Naive thymus-derived CD4-positive, alpha-beta T cell (primary cell): ENCODE results near the gene GLS. TPM values are rescaled to one million over a fixed set of nuclear protein-coding genes. Genes with fewer than 3 reads are reported as not detected.
"Not testable (repeated sequence)": the region's sequence is repeated elsewhere in the genome, so short reads cannot be mapped to it uniquely, and the experiment has no call there.

Source experiments
- ATAC-seq: fragments of 150-1000 bp; cut with Tn5 transposase; 2 replicates; pipeline ENCODE4 v1.10.0; 2021; ENCODE audit warnings: mild to moderate bottlenecking, moderate library complexity
- CTCF ChIA-PET: fragments of 350-600 bp; sonication (Branson Sonifier 250); formaldehyde crosslinking; loops from one replicate; lab custom pipeline; 2021; ENCODE audit warnings: antibody characterized with exemption; lab: Charles Lee
- POLR2A ChIA-PET: fragments of 350-600 bp; sonication (Branson Sonifier 250); formaldehyde crosslinking; loops from one replicate; lab custom pipeline; 2021; ENCODE audit warnings: antibody characterized with exemption, inconsistent platforms; lab: Charles Lee
- DNase-seq, 9 donors: peaks; one replicate each; pipeline versions ENCODE4 v3.0.0 to v3.0.0-alpha.2; 2020 to 2022; ENCODE audit warnings: mixed read lengths in 1 of 9
- H3K27ac ChIP-seq: one replicate; pipeline ENCODE4 v1.7.0; 2013; ENCODE audit warnings: mild to moderate bottlenecking, low read depth, low read length, moderate library complexity
- H3K27me3 ChIP-seq, 2 donors: one replicate each; pipeline ENCODE4 v1.7.0; 2013; ENCODE audit warnings: low read length in 2 of 2, mild to moderate bottlenecking in 2 of 2, moderate library complexity in 2 of 2; ENCODE audit not compliant: control insufficient read depth in 2 of 2, insufficient read depth in 2 of 2
- H3K36me3 ChIP-seq, 3 experiments: 1 replicate in 2 of 3; 2 replicates in 1 of 3; pipeline ENCODE4 v1.7.0; 2013; ENCODE audit warnings: low read length in 3 of 3, mild to moderate bottlenecking in 3 of 3, moderate library complexity in 1 of 3; ENCODE audit not compliant: insufficient read depth in 3 of 3, control insufficient read depth in 2 of 3
- H3K4me1 ChIP-seq, 2 donors: one replicate each; pipeline ENCODE4 v1.7.0; 2013; ENCODE audit warnings: low read length in 2 of 2, mild to moderate bottlenecking in 2 of 2, moderate library complexity in 1 of 2; ENCODE audit not compliant: control insufficient read depth in 2 of 2, insufficient read depth in 2 of 2
- H3K4me3 ChIP-seq: 2 replicates; pipeline ENCODE4 v1.7.0; 2013; ENCODE audit warnings: mild to moderate bottlenecking, low read length
- H3K9me3 ChIP-seq, 3 experiments: 1 replicate in 2 of 3; 2 replicates in 1 of 3; pipeline ENCODE4 v1.7.0; 2013; ENCODE audit warnings: low read length in 3 of 3; ENCODE audit not compliant: control insufficient read depth in 2 of 3
- H3K27ac Mint-ChIP-seq, 9 donors: one replicate each; pipeline ENCODE4 v1.8.0; 2020 to 2022; ENCODE audit warnings: mixed read lengths in 9 of 9, mild to moderate bottlenecking in 8 of 9, moderate library complexity in 5 of 9, inconsistent platforms in 2 of 9
- H3K27me3 Mint-ChIP-seq, 5 donors: one replicate each; pipeline ENCODE4 v1.8.0; 2021 to 2022; ENCODE audit warnings: mixed read lengths in 5 of 5, mild to moderate bottlenecking in 1 of 5
- H3K36me3 Mint-ChIP-seq, 5 donors: one replicate each; pipeline ENCODE4 v1.8.0; 2020 to 2022; ENCODE audit warnings: mixed read lengths in 5 of 5, mild to moderate bottlenecking in 3 of 5, inconsistent platforms in 1 of 5
- H3K4me1 Mint-ChIP-seq, 7 donors: one replicate each; pipeline ENCODE4 v1.8.0; 2020 to 2022; ENCODE audit warnings: mixed read lengths in 7 of 7, mild to moderate bottlenecking in 3 of 7, inconsistent platforms in 1 of 7
- H3K4me3 Mint-ChIP-seq, 10 donors: one replicate each; pipeline ENCODE4 v1.8.0; 2020 to 2022; ENCODE audit warnings: mild to moderate bottlenecking in 10 of 10, mixed read lengths in 10 of 10, moderate library complexity in 6 of 10, inconsistent platforms in 2 of 10
- H3K9me3 Mint-ChIP-seq, 11 donors: one replicate each; pipeline ENCODE4 v1.8.0; 2020 to 2022; ENCODE audit warnings: mixed read lengths in 11 of 11, mild to moderate bottlenecking in 4 of 11, inconsistent platforms in 1 of 11, moderate library complexity in 1 of 11
- intact Hi-C, 2 donors: fragments of 100-400 bp; cut with micrococcal nuclease; formaldehyde crosslinking; loops; one replicate each; pipeline ENCODE4 v1.15.1; 2023
- polyA plus RNA-seq, 2 donors: library from polyadenylated mRNA; unstranded; fragments of 300-500 nt; fragmentation: Illumina TruSeq; gene quantifications; one replicate each; pipeline ENCODE4 v1.2.3, GENCODE V29; 2021
- total RNA-seq, 6 experiments: library from RNA in 5 of 6; stranded (reverse) in 5 of 6; gene quantifications; 1 replicate in 5 of 6; 2 replicates in 1 of 6; pipeline ENCODE4 v1.2.3 and lab custom pipeline; 2021 to 2026

The GLS gene
- total and polyA plus RNA-seq, 7 experiments from 2014 or later = 34.6 to 234 (median 189) TPM

DNA sequence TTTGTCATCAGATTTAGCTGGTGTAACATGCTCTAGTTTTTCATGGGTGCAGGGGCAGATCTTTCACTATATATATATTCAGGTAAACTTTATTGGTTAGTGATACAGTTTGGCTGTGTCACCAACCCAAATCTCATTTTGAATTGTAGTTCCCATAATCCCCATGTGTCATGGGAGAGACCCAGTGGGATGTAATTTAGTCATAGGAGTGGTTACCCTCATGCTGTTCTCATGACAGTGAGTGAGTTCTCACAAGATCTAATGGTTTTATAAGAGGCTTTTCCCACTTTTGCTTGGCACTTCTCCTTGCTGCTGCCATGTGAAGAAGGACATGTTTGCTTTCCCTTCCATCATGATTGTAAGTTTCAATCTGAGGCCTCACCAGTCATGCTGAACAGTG, 18.5 kb upstream of the GLS start:
- H3K27ac ChIP-seq, H3K27me3 ChIP-seq, H3K36me3 ChIP-seq, intact Hi-C loops, H3K9me3 ChIP-seq, H3K9me3 Mint-ChIP-seq, ATAC-seq, H3K4me3 ChIP-seq, CTCF ChIA-PET, DNase-seq, H3K4me3 Mint-ChIP-seq, H3K27me3 Mint-ChIP-seq: not testable (repeated sequence)
- POLR2A ChIA-PET = interaction anchor here (1.0 to 6.1 kb wide), 6 partner anchors 8 to 52 kb away, joined by 3 to 57 read pairs (median 4); partner anchors contain the start of gene GLS
- Mint-ChIP-seq H3K36me3 (peaks cover 0 to 22% (median 11%) of the 10 kb centered on the region in 5 donors), H3K4me1 (peaks cover 4 to 33% (median 27%) of the 10 kb centered on the region in 7 donors), H3K27ac (peak overlapping the region in 2 of 9 donors; percentile 45 to 72)
- peaks cover 0 to 13% of the 10 kb centered on the region in 2 donors for H3K4me1 ChIP-seq

DNA sequence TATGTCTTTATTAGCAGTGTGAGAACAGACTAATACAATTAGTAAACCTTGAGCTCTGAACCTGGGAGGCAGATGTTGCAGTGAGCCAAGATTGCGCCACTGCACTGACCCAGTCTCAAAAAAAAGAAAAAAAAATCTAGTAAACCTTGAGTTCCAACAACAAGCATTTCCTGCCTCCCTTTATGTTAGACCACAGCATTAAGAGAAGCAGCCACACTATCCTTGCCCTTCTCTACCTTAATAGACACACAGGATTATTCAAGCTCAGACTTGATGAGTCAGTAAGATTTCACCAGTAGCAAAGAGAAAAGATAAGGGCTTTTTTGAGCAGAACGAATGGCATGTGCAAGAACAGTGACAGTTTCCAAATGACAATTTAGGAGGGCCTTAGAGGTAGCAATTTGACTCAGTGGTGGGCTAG, 18.0 kb upstream of the GLS start:
- peaks cover 0 to 7% (median 0%) of the 10 kb centered on the region in 5 donors for H3K27me3 Mint-ChIP-seq
- intact Hi-C loops = no loop called here
- ChIA-PET CTCF (interaction anchor here (0.6 to 1.4 kb wide), 2 partner anchors 13 to 225 kb away, joined by 4 to 5 read pairs; no protein-coding TSS in a partner anchor), POLR2A (interaction anchor here (0.8 to 6.1 kb wide), 7 partner anchors 9 to 51 kb away, joined by 3 to 57 read pairs (median 4); partner anchors contain the start of gene GLS)
- peak overlapping the region in 3 of 9 donors; percentile 45 to 72 (median 53) for H3K27ac Mint-ChIP-seq
- no peak overlapping the region for H3K4me3 ChIP-seq
- H3K36me3 ChIP-seq = no peaks in the 10 kb centered on the region
- peaks cover 0 to 10% (median 0%) of the 10 kb centered on the region in 11 donors for H3K9me3 Mint-ChIP-seq
- H3K4me1 ChIP-seq = peaks cover 0 to 13% of the 10 kb centered on the region in 2 donors
- H3K4me1 Mint-ChIP-seq = peaks cover 4 to 33% (median 27%) of the 10 kb centered on the region in 7 donors
- H3K4me3 Mint-ChIP-seq = peak overlapping the region in 1 of 10 donors; percentile 48
- no peaks in the 10 kb centered on the region for H3K27me3 ChIP-seq
- no peak overlapping the region for H3K27ac ChIP-seq
- H3K36me3 Mint-ChIP-seq = peaks cover 0 to 25% (median 11%) of the 10 kb centered on the region in 5 donors
- DNase-seq (no peak), ATAC-seq (no peak)
- H3K9me3 ChIP-seq = peaks cover 0 to under 1% (median 0%) of the 10 kb centered on the region in 3 experiments

DNA sequence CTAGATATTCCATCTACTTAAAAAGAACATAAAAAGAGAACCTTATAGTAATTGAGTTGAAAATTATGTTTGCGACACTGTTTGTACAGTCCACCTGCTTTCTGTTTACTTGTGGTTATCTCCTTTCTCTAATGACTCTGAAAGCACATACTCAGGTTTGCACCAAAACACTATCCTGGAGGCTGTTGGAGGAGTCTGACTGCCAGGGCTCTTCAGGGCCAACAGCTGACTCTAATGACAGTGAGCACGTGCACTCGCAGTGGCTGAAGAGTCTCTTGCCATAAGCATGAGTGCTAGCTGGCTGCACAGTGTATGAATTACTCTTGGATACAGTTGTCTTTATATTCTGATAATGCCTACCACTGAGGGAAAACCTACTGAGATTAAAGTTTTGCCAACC, 16.7 kb upstream of the GLS start:
- H3K36me3 ChIP-seq = no peaks in the 10 kb centered on the region
- intact Hi-C loops = loop anchor here in 1 of 2 donors (1.0 kb wide), 1 partner anchor 12 kb away; no protein-coding TSS in a partner anchor
- peak overlapping the region in 6 of 9 donors; percentile 43 to 85 (median 66) for H3K27ac Mint-ChIP-seq
- H3K36me3 Mint-ChIP-seq = peaks cover 0 to 29% (median 11%) of the 10 kb centered on the region in 5 donors
- ATAC-seq = no peak
- H3K27me3 ChIP-seq = no peaks in the 10 kb centered on the region
- peak overlapping the region in 7 of 10 donors; percentile 13 to 48 (median 30) for H3K4me3 Mint-ChIP-seq
- DNase-seq = no peak
- H3K9me3 ChIP-seq = peaks cover 0 to 4% (median 0%) of the 10 kb centered on the region in 3 experiments
- no peak overlapping the region for H3K4me3 ChIP-seq
- peaks cover 0 to 13% of the 10 kb centered on the region in 2 donors for H3K4me1 ChIP-seq
- H3K27ac ChIP-seq = no peak overlapping the region
- CTCF ChIA-PET = interaction anchor here (1.3 to 1.4 kb wide), 3 partner anchors 11 to 126 kb away, joined by 3 to 5 read pairs (median 4); no protein-coding TSS in a partner anchor
- peaks cover 0 to 7% (median 0%) of the 10 kb centered on the region in 5 donors for H3K27me3 Mint-ChIP-seq
- POLR2A ChIA-PET = interaction anchor here (1.4 to 6.1 kb wide), 4 partner anchors 9 to 18 kb away, joined by 4 to 57 read pairs (median 6); partner anchors contain the start of gene GLS
- peaks cover 0 to 10% (median 0%) of the 10 kb centered on the region in 11 donors for H3K9me3 Mint-ChIP-seq
- peaks cover 4 to 36% (median 27%) of the 10 kb centered on the region in 7 donors for H3K4me1 Mint-ChIP-seq

DNA sequence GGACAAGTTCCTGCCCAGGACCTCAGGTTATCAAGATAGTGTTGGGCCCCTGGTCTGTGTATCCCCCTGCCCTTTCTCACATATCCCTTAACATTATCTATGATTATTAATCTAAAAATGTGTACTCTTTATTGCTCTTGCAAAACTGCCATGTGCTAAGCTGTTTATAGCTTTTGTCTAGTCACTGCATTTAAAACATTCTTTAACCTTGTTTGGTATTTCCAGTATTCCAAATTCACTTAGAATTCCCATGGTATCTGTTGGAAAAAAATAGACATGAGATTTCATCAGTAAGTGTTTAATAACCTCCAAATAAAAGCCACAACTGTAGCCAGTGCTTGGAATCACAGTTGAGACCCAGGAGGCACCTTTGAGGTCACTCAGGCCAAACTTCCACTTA, 16.2 kb upstream of the GLS start:
- H3K27me3 ChIP-seq = no peaks in the 10 kb centered on the region
- peaks cover 0 to 13% of the 10 kb centered on the region in 2 donors for H3K4me1 ChIP-seq
- POLR2A ChIA-PET = interaction anchor here (1.4 to 6.1 kb wide), 3 partner anchors 11 to 17 kb away, joined by 4 to 57 read pairs (median 7); partner anchors contain the start of gene GLS
- Mint-ChIP-seq H3K36me3 (peaks cover 0 to 29% (median 12%) of the 10 kb centered on the region in 5 donors), H3K4me3 (peak overlapping the region in 1 of 10 donors; percentile 48), H3K9me3 (peaks cover 0 to 10% (median 0%) of the 10 kb centered on the region in 11 donors), H3K4me1 (peaks cover 4 to 38% (median 27%) of the 10 kb centered on the region in 7 donors), H3K27me3 (peaks cover 0 to 4% (median 0%) of the 10 kb centered on the region in 5 donors), H3K27ac (peak overlapping the region in 5 of 9 donors; percentile 23 to 72 (median 57))
- no peak overlapping the region for H3K4me3 ChIP-seq
- CTCF ChIA-PET = interaction anchor here (1.3 to 1.4 kb wide), 2 partner anchors 14 to 126 kb away, joined by 3 to 4 read pairs; no protein-coding TSS in a partner anchor
- H3K36me3 ChIP-seq = no peaks in the 10 kb centered on the region
- DNase-seq = no peak
- H3K9me3 ChIP-seq = peaks cover 0 to 4% (median 0%) of the 10 kb centered on the region in 3 experiments
- intact Hi-C loops = no loop called here
- H3K27ac ChIP-seq = no peak overlapping the region
- no peak for ATAC-seq

DNA sequence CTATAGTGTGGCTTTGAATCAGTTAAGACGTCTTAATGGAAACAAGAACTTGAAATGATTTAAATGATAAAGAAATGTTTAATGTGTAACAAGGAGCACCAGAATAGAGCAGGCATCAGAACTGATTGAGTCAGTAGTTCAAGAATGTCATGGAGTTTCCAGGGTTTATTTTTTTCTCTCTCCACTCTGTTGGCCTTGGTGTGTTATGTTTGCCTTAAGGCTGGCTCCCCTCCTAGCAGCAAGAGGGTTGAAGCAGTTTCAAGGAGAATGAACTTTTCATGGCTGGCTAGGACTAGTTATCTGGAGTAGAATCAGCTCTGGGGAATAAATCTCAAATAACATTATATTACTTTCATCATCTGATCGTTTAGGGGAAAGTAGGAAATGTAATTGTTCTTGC, 13.4 kb upstream of the GLS start:
- DNase-seq (no peak), ATAC-seq (no peak)
- Mint-ChIP-seq H3K27ac (no peak overlapping the region), H3K27me3 (no peaks in the 10 kb centered on the region), H3K9me3 (peaks cover 0 to 8% (median 0%) of the 10 kb centered on the region in 11 donors), H3K36me3 (peaks cover 0 to 17% (median 7%) of the 10 kb centered on the region in 5 donors), H3K4me1 (peaks cover 4 to 34% (median 24%) of the 10 kb centered on the region in 7 donors), H3K4me3 (no peak overlapping the region)
- peaks cover 0 to 4% (median 0%) of the 10 kb centered on the region in 3 experiments for H3K9me3 ChIP-seq
- no peak overlapping the region for H3K27ac ChIP-seq
- intact Hi-C loops = no loop called here
- ChIA-PET CTCF (interaction anchor here (1.0 kb wide), 1 partner anchor 17 kb away, joined by 3 read pairs; no protein-coding TSS in a partner anchor), POLR2A (interaction anchor here (1.2 to 6.1 kb wide), 2 partner anchors 10 to 14 kb away, joined by 10 to 57 read pairs; partner anchors contain the start of gene GLS)
- no peak overlapping the region for H3K4me3 ChIP-seq
- H3K4me1 ChIP-seq = peaks cover 0 to 13% of the 10 kb centered on the region in 2 donors
- H3K27me3 ChIP-seq = no peaks in the 10 kb centered on the region
- H3K36me3 ChIP-seq = no peaks in the 10 kb centered on the region

DNA sequence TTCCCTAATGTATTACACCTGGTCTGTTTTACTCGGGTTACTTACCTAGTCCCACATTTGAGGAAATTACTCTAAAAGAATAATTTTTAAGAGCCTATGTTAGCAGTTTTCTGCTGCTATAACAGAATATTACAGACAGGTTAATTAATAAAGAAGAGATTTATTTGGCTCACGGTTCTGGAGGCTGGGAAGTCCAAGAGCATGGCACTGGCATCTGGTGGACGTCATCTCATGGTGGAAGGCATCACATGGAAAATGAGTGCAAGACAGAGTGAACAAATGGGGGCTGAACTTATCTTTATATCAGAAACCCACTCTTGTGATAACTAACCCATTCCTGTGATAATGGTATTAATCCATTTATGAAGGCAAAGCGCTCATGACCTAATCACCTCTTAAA, 12.8 kb upstream of the GLS start:
- Mint-ChIP-seq H3K4me3 (no peak overlapping the region), H3K27ac (no peak overlapping the region), H3K4me1 (peaks cover 0 to 27% (median 18%) of the 10 kb centered on the region in 7 donors), H3K36me3 (peaks cover 0 to 17% (median 5%) of the 10 kb centered on the region in 5 donors), H3K27me3 (no peaks in the 10 kb centered on the region), H3K9me3 (peaks cover 0 to 8% (median 0%) of the 10 kb centered on the region in 11 donors)
- ChIA-PET CTCF (no interaction called here), POLR2A (interaction anchor here (6.1 kb wide), 1 partner anchor 14 kb away, joined by 57 read pairs; the partner anchor contains the start of gene GLS)
- H3K4me3 ChIP-seq = no peak overlapping the region
- intact Hi-C loops = no loop called here
- DNase-seq (no peak), ATAC-seq (no peak)
- peaks cover 0 to 13% of the 10 kb centered on the region in 2 donors for H3K4me1 ChIP-seq
- no peak overlapping the region for H3K27ac ChIP-seq
- H3K27me3 ChIP-seq = no peaks in the 10 kb centered on the region
- H3K36me3 ChIP-seq = no peaks in the 10 kb centered on the region
- H3K9me3 ChIP-seq = peaks cover 0 to 4% (median 0%) of the 10 kb centered on the region in 3 experiments
